NB4 (cell line): ENCODE data around the gene BRICD5.

Source experiments
- POLR2A ChIP-seq: IDR thresholded peaks from 2 replicates; pipeline ENCODE4 v1.6.1; 2011; ENCODE audit warnings: mild to moderate bottlenecking; ENCODE audit not compliant: insufficient read length; ENCODE audit errors: extremely low read depth
- TF ChIP-seq, protein P1 (sequence below): IDR thresholded peaks from one replicate; pipeline ENCODE4 v1.5.1; 2012; ENCODE audit warnings: low read depth, low read length

DNA sequence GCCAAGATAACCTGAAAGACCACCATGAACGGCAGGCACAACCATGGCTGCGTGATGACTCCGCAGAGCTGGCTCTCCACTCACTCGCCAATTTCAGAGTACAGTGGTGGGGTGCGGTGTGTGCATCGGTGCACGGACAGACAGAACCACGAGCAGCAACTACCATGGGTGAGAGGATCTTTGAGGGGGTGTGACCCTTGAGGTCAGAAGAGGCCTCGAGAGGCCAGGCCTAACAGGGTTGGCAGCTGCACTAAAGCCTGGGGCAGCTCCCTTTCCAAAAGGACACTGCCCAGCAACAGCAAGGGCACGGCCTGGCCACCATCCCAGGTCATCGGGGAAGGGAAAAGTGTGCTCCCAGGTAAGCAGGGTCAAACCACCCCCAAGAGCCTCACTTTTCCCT, 42.6 kb upstream of the BRICD5 start:
- TF ChIP-seq, protein P1, sequence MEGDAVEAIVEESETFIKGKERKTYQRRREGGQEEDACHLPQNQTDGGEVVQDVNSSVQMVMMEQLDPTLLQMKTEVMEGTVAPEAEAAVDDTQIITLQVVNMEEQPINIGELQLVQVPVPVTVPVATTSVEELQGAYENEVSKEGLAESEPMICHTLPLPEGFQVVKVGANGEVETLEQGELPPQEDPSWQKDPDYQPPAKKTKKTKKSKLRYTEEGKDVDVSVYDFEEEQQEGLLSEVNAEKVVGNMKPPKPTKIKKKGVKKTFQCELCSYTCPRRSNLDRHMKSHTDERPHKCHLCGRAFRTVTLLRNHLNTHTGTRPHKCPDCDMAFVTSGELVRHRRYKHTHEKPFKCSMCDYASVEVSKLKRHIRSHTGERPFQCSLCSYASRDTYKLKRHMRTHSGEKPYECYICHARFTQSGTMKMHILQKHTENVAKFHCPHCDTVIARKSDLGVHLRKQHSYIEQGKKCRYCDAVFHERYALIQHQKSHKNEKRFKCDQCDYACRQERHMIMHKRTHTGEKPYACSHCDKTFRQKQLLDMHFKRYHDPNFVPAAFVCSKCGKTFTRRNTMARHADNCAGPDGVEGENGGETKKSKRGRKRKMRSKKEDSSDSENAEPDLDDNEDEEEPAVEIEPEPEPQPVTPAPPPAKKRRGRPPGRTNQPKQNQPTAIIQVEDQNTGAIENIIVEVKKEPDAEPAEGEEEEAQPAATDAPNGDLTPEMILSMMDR = no peak
- TF ChIP-seq POLR2A = no peak
